Calu3 (cell line): ENCODE results near the gene LSM11. TPM values are rescaled to one million over a fixed set of nuclear protein-coding genes. Genes with fewer than 3 reads are reported as not detected.

Source experiments
- BruUV-seq: library from RNA; stranded (reverse); fragments of 400-500 nt; replicated peaks from 2 replicates; lab custom pipeline; 2021; lab: Mats Ljungman, UMichigan
- CTCF ChIA-PET: fragments of 300-600 bp; sonication (Branson Sonifier 250); formaldehyde crosslinking; loops from one replicate; lab custom pipeline; 2022; ENCODE audit warnings: antibody characterized with exemption; lab: Charles Lee
- DNase-seq: peaks from one replicate; pipeline ENCODE4 v3.0.0; 2022
- H3K27ac Mint-ChIP-seq: one replicate; pipeline ENCODE4 v1.8.0; 2022; ENCODE audit warnings: mixed read lengths; ENCODE audit not compliant: unreplicated experiment
- H3K27me3 Mint-ChIP-seq: one replicate; pipeline ENCODE4 v1.8.0; 2022; ENCODE audit warnings: mixed read lengths; ENCODE audit not compliant: unreplicated experiment
- H3K36me3 Mint-ChIP-seq: one replicate; pipeline ENCODE4 v1.8.0; 2022; ENCODE audit warnings: mild to moderate bottlenecking, moderate library complexity, mixed read lengths; ENCODE audit not compliant: insufficient read depth, unreplicated experiment
- H3K4me1 Mint-ChIP-seq: one replicate; pipeline ENCODE4 v1.8.0; 2022; ENCODE audit warnings: mild to moderate bottlenecking, low read depth, mixed read lengths; ENCODE audit not compliant: unreplicated experiment
- H3K4me3 Mint-ChIP-seq: one replicate; pipeline ENCODE4 v1.8.0; 2022; ENCODE audit warnings: mild to moderate bottlenecking, low read depth, moderate library complexity, mixed read lengths; ENCODE audit not compliant: unreplicated experiment
- H3K9me3 Mint-ChIP-seq: one replicate; pipeline ENCODE4 v1.8.0; 2022; ENCODE audit warnings: low read depth, mixed read lengths; ENCODE audit not compliant: unreplicated experiment
- intact Hi-C: fragments of 100-400 bp; cut with micrococcal nuclease; formaldehyde crosslinking; loops from one replicate; pipeline ENCODE4 v1.10.0; 2022; ENCODE audit not compliant: unreplicated experiment
- total RNA-seq: library from RNA; stranded (reverse); gene quantifications from 2 replicates; pipeline ENCODE4 v1.2.3, GENCODE V29; 2022
- TF ChIP-seq, protein P1 (sequence below): fragments of 200-600 bp; IDR thresholded peaks from one replicate; pipeline ENCODE4 v1.8.0; 2022; ENCODE audit warnings: antibody characterized with exemption; ENCODE audit not compliant: unreplicated experiment

The LSM11 gene
- total RNA-seq, 1 experiment from 2014 or later, result 4.6 TPM

DNA sequence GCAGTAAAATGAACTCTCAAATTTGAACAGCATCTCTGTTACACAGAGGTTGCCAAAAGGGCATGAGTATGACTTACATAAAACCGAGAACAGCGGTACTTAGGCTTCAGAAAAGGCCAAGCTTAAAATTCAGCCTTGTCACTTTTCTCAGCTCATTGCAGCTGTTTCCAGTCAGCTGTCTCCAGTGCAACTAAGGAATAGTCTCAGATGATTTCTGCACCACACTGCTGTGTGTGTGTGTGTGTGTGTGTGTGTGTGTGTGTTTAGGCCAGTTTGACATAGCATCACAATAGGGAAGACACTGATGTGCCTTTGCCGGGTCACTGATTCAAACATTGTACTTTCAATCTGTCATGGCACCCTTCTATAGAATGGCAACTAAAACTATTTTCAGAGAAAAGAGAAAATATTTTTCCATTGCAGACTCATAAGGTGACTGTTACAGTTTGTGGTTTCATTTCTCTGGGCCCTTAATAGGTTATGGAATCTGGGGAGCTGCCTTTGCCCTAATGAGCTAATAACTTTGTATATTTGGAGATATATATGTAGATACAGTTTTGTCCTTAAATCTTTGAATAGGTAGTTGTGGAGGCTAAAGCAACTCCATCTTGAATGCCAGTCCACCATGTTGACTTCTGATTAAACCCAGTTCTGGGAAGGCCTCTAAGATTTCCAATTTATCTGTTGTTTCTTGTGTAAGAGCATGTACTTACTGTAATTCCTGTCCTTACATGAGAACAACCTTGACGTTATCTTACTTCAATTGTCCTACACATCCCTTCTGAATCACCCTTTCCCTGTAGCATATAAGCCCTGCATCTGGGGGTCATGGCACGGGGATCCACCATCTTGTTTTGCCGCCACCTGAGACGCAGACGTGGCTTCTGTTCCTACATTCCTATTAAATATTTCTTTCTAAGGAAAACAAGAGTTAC is 4.5 kb downstream of the LSM11 start:
- TF ChIP-seq, protein P1, sequence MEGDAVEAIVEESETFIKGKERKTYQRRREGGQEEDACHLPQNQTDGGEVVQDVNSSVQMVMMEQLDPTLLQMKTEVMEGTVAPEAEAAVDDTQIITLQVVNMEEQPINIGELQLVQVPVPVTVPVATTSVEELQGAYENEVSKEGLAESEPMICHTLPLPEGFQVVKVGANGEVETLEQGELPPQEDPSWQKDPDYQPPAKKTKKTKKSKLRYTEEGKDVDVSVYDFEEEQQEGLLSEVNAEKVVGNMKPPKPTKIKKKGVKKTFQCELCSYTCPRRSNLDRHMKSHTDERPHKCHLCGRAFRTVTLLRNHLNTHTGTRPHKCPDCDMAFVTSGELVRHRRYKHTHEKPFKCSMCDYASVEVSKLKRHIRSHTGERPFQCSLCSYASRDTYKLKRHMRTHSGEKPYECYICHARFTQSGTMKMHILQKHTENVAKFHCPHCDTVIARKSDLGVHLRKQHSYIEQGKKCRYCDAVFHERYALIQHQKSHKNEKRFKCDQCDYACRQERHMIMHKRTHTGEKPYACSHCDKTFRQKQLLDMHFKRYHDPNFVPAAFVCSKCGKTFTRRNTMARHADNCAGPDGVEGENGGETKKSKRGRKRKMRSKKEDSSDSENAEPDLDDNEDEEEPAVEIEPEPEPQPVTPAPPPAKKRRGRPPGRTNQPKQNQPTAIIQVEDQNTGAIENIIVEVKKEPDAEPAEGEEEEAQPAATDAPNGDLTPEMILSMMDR, result no peak
- no peak for DNase-seq
- no TSS peak for BruUV-seq
- Mint-ChIP-seq H3K4me3 (no peak overlapping the region), H3K27me3 (no peaks in the 10 kb centered on the region), H3K4me1 (peaks cover 16% of the 10 kb centered on the region), H3K27ac (no peak overlapping the region), H3K36me3 (peaks cover 18% of the 10 kb centered on the region), H3K9me3 (no peaks in the 10 kb centered on the region)
- intact Hi-C loops, result loop anchor here (10.0 kb wide), 1 partner anchor 493 kb away; no protein-coding TSS in a partner anchor
- CTCF ChIA-PET, result interaction anchor here (0.5 kb wide), 1 partner anchor 503 kb away, joined by 3 read pairs; no protein-coding TSS in a partner anchor

DNA sequence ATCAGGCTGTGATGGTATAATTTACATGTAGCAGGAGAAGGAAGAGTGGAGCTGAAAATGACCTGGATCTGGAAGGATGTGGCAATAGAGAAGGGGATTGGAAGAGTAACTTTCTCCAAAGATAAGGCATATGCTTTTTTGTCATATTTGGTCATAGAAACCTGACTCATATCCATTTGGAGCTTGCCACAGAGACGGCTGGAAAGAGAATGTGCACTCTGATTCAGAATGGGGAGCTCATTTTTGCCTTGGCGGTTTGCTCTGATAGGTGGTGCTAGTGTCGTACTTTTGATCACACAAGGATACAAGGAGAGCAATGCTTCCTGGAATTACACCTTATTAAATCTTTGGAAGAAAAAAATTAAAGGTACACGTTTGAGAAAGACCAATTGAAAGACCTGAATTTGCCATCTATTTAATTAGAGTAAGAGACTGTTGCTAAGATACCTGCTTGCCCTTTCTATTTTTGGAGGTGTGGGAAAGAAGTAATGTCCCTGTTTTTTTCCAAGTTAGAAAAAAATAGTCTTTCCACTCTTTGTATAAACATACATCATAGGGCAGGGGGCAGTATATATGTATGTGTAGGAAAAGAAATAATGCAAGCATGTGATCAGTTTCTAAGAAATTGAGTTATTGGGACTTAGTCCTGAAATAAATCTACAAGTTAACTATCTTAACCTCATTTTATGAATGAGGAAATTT is 5.4 kb downstream of the LSM11 start:
- no peak for DNase-seq
- TF ChIP-seq, protein P1, result no peak
- Mint-ChIP-seq H3K4me1 (peaks cover 14% of the 10 kb centered on the region), H3K36me3 (peaks cover 9% of the 10 kb centered on the region), H3K4me3 (no peak overlapping the region), H3K9me3 (no peaks in the 10 kb centered on the region), H3K27ac (no peak overlapping the region), H3K27me3 (no peaks in the 10 kb centered on the region)
- no TSS peak for BruUV-seq
- CTCF ChIA-PET, result no interaction called here
- intact Hi-C loops, result loop anchor here (10.0 kb wide), 1 partner anchor 494 kb away; no protein-coding TSS in a partner anchor

DNA sequence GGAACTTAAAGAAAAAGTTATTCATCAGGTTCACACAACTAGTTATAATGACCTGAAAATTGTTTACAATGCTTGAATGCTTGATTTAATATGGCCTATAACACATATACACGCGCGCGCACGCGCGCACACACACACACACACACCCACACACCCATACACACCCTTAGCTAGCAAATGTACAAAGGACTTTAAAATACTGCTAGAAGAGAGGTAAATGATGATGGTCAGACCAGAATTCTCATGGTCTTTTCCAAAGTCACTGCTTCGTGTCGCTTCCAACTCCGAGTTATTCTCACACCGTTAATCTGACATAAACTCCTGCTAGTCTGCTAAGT is 5.9 kb downstream of the LSM11 start:
- TF ChIP-seq, protein P1, result no peak
- Mint-ChIP-seq H3K27ac (no peak overlapping the region), H3K36me3 (peaks cover 4% of the 10 kb centered on the region), H3K4me1 (peaks cover 9% of the 10 kb centered on the region), H3K9me3 (no peaks in the 10 kb centered on the region), H3K27me3 (no peaks in the 10 kb centered on the region), H3K4me3 (no peak overlapping the region)
- no TSS peak for BruUV-seq
- CTCF ChIA-PET, result no interaction called here
- no peak for DNase-seq
- intact Hi-C loops, result loop anchor here (10.0 kb wide), 1 partner anchor 495 kb away; no protein-coding TSS in a partner anchor

DNA sequence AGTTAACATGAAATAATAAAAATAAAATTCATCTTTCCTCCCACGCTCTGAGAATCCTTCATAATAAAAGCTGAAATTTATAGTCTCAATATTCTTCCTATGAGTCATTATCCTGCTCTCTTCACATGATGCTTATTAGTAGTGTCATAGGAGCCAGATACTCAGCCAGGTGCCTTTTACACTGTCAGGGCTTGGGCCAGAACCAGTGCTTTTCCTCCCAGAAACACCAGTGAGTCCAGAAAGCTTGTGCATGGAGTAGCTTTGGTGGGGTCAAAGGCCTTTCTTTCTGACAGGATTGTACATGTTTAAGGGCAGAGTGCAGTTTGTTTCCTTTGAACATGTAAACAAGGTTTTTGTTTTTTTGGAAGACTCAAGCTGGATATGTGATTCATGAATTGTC is 6.8 kb downstream of the LSM11 start:
- CTCF ChIA-PET, result no interaction called here
- no peak overlapping the region for H3K4me3 Mint-ChIP-seq

More for the DNA sequence above, 6.8 kb downstream of the LSM11 start:
- no peaks in the 10 kb centered on the region for H3K27me3 Mint-ChIP-seq
- no peaks in the 10 kb centered on the region for H3K36me3 Mint-ChIP-seq
- peaks cover under 1% of the 10 kb centered on the region for H3K4me1 Mint-ChIP-seq
- no TSS peak for BruUV-seq
- DNase-seq, result no peak
- intact Hi-C loops, result no loop called here
- no peaks in the 10 kb centered on the region for H3K9me3 Mint-ChIP-seq
- TF ChIP-seq, protein P1, result no peak
- H3K27ac Mint-ChIP-seq, result no peak overlapping the region
